ENCODE results near the gene NTN3.
A peak's percentile ranks its signal among the peaks of the same experiment; 100 is the strongest.
"Not testable (repeated sequence)": the region's sequence is repeated elsewhere in the genome, so short reads cannot be mapped to it uniquely, and the experiment has no call there.

The NTN3 gene

GRCh38 chr16:2429771-2430663 lies 41.1 kb upstream of the NTN3 start:
- H2BK15ac ChIP-seq (ENCODE audit: low read depth, poor library complexity, severe bottlenecking), result peak overlapping the region; percentile 70
- H3K23ac ChIP-seq (ENCODE audit: low read length in 2 of 2), result peak overlapping the region in 1 of 2 experiments; percentile 39
- no peaks in the 10 kb centered on the region for H3K27me3 ChIP-seq (ENCODE audit: control insufficient read depth in 1 of 2, insufficient read depth in 1 of 2, low read length in 2 of 2)
- H3K4me3 ChIP-seq (ENCODE audit: insufficient read depth in 1 of 2, low read depth in 1 of 2, low read length in 2 of 2), result peak overlapping the region; percentile 86 to 89
- peaks cover 17 to 19% of the 10 kb centered on the region in 2 experiments for H3K36me3 ChIP-seq (ENCODE audit: control insufficient read depth in 1 of 2, insufficient read depth in 2 of 2, low read depth in 1 of 2, low read length in 2 of 2)
- peak overlapping the region; percentile 77 to 91 for H3K18ac ChIP-seq (ENCODE audit: low read depth in 1 of 2, low read length in 2 of 2)
- no peak overlapping the region for H4K8ac ChIP-seq (ENCODE audit: low read length)
- H2BK12ac ChIP-seq (ENCODE audit: low read length in 2 of 2), result no peak overlapping the region
- H3K4me1 ChIP-seq (ENCODE audit: control insufficient read depth, insufficient read depth, low read depth, low read length), result peaks cover 15% of the 10 kb centered on the region
- H3K9me3 ChIP-seq (ENCODE audit: control insufficient read depth, low read length), result no peaks in the 10 kb centered on the region
- peak overlapping the region; percentile 89 for H3K4me2 ChIP-seq (ENCODE audit: low read length, poor library complexity, severe bottlenecking)
- peak overlapping the region in 1 of 2 experiments; percentile 61 for H3K4ac ChIP-seq (ENCODE audit: low read depth in 1 of 2, low read length in 2 of 2)
- peak; percentile 39 for DNase-seq
- peak overlapping the region; percentile 37 for H2AFZ ChIP-seq (ENCODE audit: low read depth, low read length)
- peak overlapping the region; percentile 82 for H3K9ac ChIP-seq (ENCODE audit: low read length)
- peak overlapping the region; percentile 21 for H4K91ac ChIP-seq (ENCODE audit: low read length)
- H3K14ac ChIP-seq (ENCODE audit: low read length in 2 of 2), result peak overlapping the region in 1 of 2 experiments; percentile 42
- H2BK5ac ChIP-seq (ENCODE audit: low read depth, low read length, poor library complexity, severe bottlenecking), result no peak overlapping the region
- no peak overlapping the region for H2AK5ac ChIP-seq (ENCODE audit: low read length, severe bottlenecking)
- 4% methylated on average over 46 of the region's 46 CpGs for WGBS
- H3K79me1 ChIP-seq (replicated peaks; ENCODE audit: low read length, poor library complexity, severe bottlenecking), result peaks cover 27% of the 10 kb centered on the region
- peak overlapping the region; percentile 23 for H2BK120ac ChIP-seq (ENCODE audit: low read depth, low read length)
- H3K27ac ChIP-seq (ENCODE audit: low read length, poor library complexity, severe bottlenecking), result no peak overlapping the region

DNA sequence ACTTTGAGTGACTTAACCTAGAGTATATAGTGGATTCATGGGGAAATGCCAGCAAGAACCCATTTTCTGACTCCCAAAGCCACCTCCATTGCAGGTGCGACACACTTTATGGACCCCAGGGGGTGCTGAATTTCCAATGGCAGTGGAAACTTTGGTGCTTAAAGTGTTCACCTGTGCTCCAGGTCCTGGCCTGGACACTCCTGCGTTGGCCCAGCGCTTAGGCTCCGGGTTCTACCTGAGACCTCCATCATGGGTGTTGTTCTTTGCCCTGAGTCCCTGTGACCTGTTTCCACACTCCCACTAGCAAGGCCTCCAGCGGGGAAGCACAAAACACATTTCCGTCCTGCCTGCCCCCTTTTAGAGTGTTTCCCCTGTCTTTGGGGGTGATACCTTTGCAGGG lies 38.8 kb upstream of the NTN3 start:
- Histone ChIP-seq H2BK5ac (ENCODE audit: low read depth, low read length, poor library complexity, severe bottlenecking) (no peak overlapping the region), H3K4ac (ENCODE audit: low read depth in 1 of 2, low read length in 2 of 2) (no peak overlapping the region), H3K23ac (ENCODE audit: low read length in 2 of 2) (no peak overlapping the region), H4K8ac (ENCODE audit: low read length) (no peak overlapping the region), H3K4me3 (ENCODE audit: insufficient read depth in 1 of 2, low read depth in 1 of 2, low read length in 2 of 2) (no peak overlapping the region), H3K4me1 (ENCODE audit: control insufficient read depth, insufficient read depth, low read depth, low read length) (peaks cover 15% of the 10 kb centered on the region), H3K27ac (ENCODE audit: low read length, poor library complexity, severe bottlenecking) (no peak overlapping the region), H3K9ac (ENCODE audit: low read length) (no peak overlapping the region), H3K18ac (ENCODE audit: low read depth in 1 of 2, low read length in 2 of 2) (no peak overlapping the region), H2BK120ac (ENCODE audit: low read depth, low read length) (no peak overlapping the region), H2BK12ac (ENCODE audit: low read length in 2 of 2) (no peak overlapping the region), H2AK5ac (ENCODE audit: low read length, severe bottlenecking) (no peak overlapping the region), H4K91ac (ENCODE audit: low read length) (no peak overlapping the region), H3K9me3 (ENCODE audit: control insufficient read depth, low read length) (no peaks in the 10 kb centered on the region), H3K36me3 (ENCODE audit: control insufficient read depth in 1 of 2, insufficient read depth in 2 of 2, low read depth in 1 of 2, low read length in 2 of 2) (peaks cover 35 to 36% of the 10 kb centered on the region in 2 experiments), H3K4me2 (ENCODE audit: low read length, poor library complexity, severe bottlenecking) (no peak overlapping the region), H3K14ac (ENCODE audit: low read length in 2 of 2) (no peak overlapping the region), H2AFZ (ENCODE audit: low read depth, low read length) (no peak overlapping the region), H3K27me3 (ENCODE audit: control insufficient read depth in 1 of 2, insufficient read depth in 1 of 2, low read length in 2 of 2) (no peaks in the 10 kb centered on the region), H3K79me1 (replicated peaks; ENCODE audit: low read length, poor library complexity, severe bottlenecking) (peaks cover 44% of the 10 kb centered on the region), H2BK15ac (ENCODE audit: low read depth, poor library complexity, severe bottlenecking) (no peak overlapping the region)
- DNase-seq, result no peak
- WGBS, result 96% methylated on average over 6 of the region's 6 CpGs

GRCh38 chr16:2432801-2433505 lies 38.1 kb upstream of the NTN3 start:
- peaks cover 47% of the 10 kb centered on the region for H3K79me1 ChIP-seq (replicated peaks; ENCODE audit: low read length, poor library complexity, severe bottlenecking)

GRCh38 chr16:2435236-2435635 lies 35.9 kb upstream of the NTN3 start:
- not testable (repeated sequence) for H3K4me3 ChIP-seq (ENCODE audit: insufficient read depth in 1 of 2, low read depth in 1 of 2, low read length in 2 of 2); H3K9ac ChIP-seq (ENCODE audit: low read length); H2AK5ac ChIP-seq (ENCODE audit: low read length, severe bottlenecking); H3K4ac ChIP-seq (ENCODE audit: low read depth in 1 of 2, low read length in 2 of 2); H3K27me3 ChIP-seq (ENCODE audit: control insufficient read depth in 1 of 2, insufficient read depth in 1 of 2, low read length in 2 of 2); H4K91ac ChIP-seq (ENCODE audit: low read length); H2BK120ac ChIP-seq (ENCODE audit: low read depth, low read length); H2BK12ac ChIP-seq (ENCODE audit: low read length in 2 of 2); H2AFZ ChIP-seq (ENCODE audit: low read depth, low read length); H3K9me3 ChIP-seq (ENCODE audit: control insufficient read depth, low read length); H3K4me1 ChIP-seq (ENCODE audit: control insufficient read depth, insufficient read depth, low read depth, low read length); H3K23ac ChIP-seq (ENCODE audit: low read length in 2 of 2); H3K27ac ChIP-seq (ENCODE audit: low read length, poor library complexity, severe bottlenecking); H3K4me2 ChIP-seq (ENCODE audit: low read length, poor library complexity, severe bottlenecking); H2BK5ac ChIP-seq (ENCODE audit: low read depth, low read length, poor library complexity, severe bottlenecking); H3K14ac ChIP-seq (ENCODE audit: low read length in 2 of 2); H4K8ac ChIP-seq (ENCODE audit: low read length); H2BK15ac ChIP-seq (ENCODE audit: low read depth, poor library complexity, severe bottlenecking); H3K18ac ChIP-seq (ENCODE audit: low read depth in 1 of 2, low read length in 2 of 2); DNase-seq
- Histone ChIP-seq H3K79me1 (replicated peaks; ENCODE audit: low read length, poor library complexity, severe bottlenecking) (peaks cover 53% of the 10 kb centered on the region), H3K36me3 (ENCODE audit: control insufficient read depth in 1 of 2, insufficient read depth in 2 of 2, low read depth in 1 of 2, low read length in 2 of 2) (peaks cover 56 to 58% of the 10 kb centered on the region in 2 experiments)
- 95% methylated on average over 2 of the region's 4 CpGs for whole genome bisulfite sequencing

More at GRCh38 chr16:2432801-2433505, 38.1 kb upstream of the NTN3 start:
- WGBS, result 94% methylated on average over 15 of the region's 15 CpGs
- no peak for DNase-seq
- Histone ChIP-seq H4K8ac (ENCODE audit: low read length) (no peak overlapping the region), H2BK12ac (ENCODE audit: low read length in 2 of 2) (no peak overlapping the region), H3K18ac (ENCODE audit: low read depth in 1 of 2, low read length in 2 of 2) (no peak overlapping the region), H4K91ac (ENCODE audit: low read length) (no peak overlapping the region), H3K4ac (ENCODE audit: low read depth in 1 of 2, low read length in 2 of 2) (no peak overlapping the region), H2AK5ac (ENCODE audit: low read length, severe bottlenecking) (no peak overlapping the region), H2BK120ac (ENCODE audit: low read depth, low read length) (no peak overlapping the region), H2AFZ (ENCODE audit: low read depth, low read length) (no peak overlapping the region), H3K9me3 (ENCODE audit: control insufficient read depth, low read length) (no peaks in the 10 kb centered on the region), H3K9ac (ENCODE audit: low read length) (no peak overlapping the region), H3K23ac (ENCODE audit: low read length in 2 of 2) (no peak overlapping the region), H3K14ac (ENCODE audit: low read length in 2 of 2) (no peak overlapping the region), H3K27ac (ENCODE audit: low read length, poor library complexity, severe bottlenecking) (no peak overlapping the region), H3K4me2 (ENCODE audit: low read length, poor library complexity, severe bottlenecking) (no peak overlapping the region), H3K36me3 (ENCODE audit: control insufficient read depth in 1 of 2, insufficient read depth in 2 of 2, low read depth in 1 of 2, low read length in 2 of 2) (peaks cover 41 to 42% of the 10 kb centered on the region in 2 experiments), H3K4me1 (ENCODE audit: control insufficient read depth, insufficient read depth, low read depth, low read length) (peaks cover 15% of the 10 kb centered on the region), H3K4me3 (ENCODE audit: insufficient read depth in 1 of 2, low read depth in 1 of 2, low read length in 2 of 2) (no peak overlapping the region), H2BK5ac (ENCODE audit: low read depth, low read length, poor library complexity, severe bottlenecking) (no peak overlapping the region), H3K27me3 (ENCODE audit: control insufficient read depth in 1 of 2, insufficient read depth in 1 of 2, low read length in 2 of 2) (no peaks in the 10 kb centered on the region), H2BK15ac (ENCODE audit: low read depth, poor library complexity, severe bottlenecking) (no peak overlapping the region)

Data from mesenchymal stem cell (in vitro differentiated cells and primary cell).